ENCODE measurements around the gene ACAA1. TPM values are rescaled to one million over a fixed set of nuclear protein-coding genes. Genes with fewer than 3 reads are reported as not detected.

ACAA1 gene
- total and polyA plus RNA-seq, 2 of the 13 experiments (the other 11 are each of a cell fraction or from before 2014, with no cell fraction given), result 60.8 to 188 TPM

DNA sequence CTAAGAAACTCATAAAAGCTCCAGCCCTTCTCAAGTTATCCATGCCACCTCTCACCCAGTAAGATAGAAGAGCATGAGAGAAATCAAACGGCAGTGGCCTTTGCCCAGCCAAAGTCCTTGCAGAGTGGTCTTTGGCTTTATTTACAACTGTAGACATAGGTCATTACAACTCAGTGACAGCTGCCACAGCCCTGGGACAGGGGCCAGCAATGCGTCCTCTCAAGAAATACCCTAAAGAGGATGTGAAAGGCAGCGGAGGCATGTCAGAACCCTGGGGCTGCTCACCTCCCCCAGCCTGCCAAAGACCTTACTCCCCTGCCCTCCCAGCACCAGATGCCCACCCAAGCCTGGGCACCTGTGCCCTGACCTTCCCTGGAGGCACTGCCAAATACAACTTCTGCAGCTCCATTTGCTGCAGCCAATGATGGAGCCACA is 6.3 kb downstream of the ACAA1 start (continued):
- TF ChIP-seq ARHGAP35 (CRISPR knock-in tag; IDR thresholded peaks at IDR 0.05; ENCODE audit: borderline replicate concordance) (no peak), IKZF5 (CRISPR knock-in tag; IDR thresholded peaks at IDR 0.05) (peak; percentile 54; the same call in 1 of the 2 replicates), RERE (CRISPR knock-in tag; IDR thresholded peaks at IDR 0.05; ENCODE audit: low read depth) (no peak), NR2F2 (IDR thresholded peaks at IDR 0.05; ENCODE audit: borderline replicate concordance, low read depth) (no peak), AHR (CRISPR knock-in tag; IDR thresholded peaks at IDR 0.05) (no peak), SAFB2 (CRISPR knock-in tag; IDR thresholded peaks at IDR 0.05; ENCODE audit: borderline replicate concordance, low read depth) (no peak), RNF2 (conservative IDR thresholded peaks at IDR 0.05; ENCODE audit: low read depth) (no peak), ZNF24 (IDR thresholded peaks at IDR 0.05) (no peak), RBM39 (IDR thresholded peaks at IDR 0.05; ENCODE audit: low read depth, low read length, poor library complexity, severe bottlenecking) (no peak), RBM22 (optimal IDR thresholded peaks at IDR 0.05; ENCODE audit: low read length) (peak; percentile 83), TEAD2 (CRISPR knock-in tag; IDR thresholded peaks at IDR 0.05) (no peak), NFATC3 (CRISPR knock-in tag; IDR thresholded peaks at IDR 0.05) (no peak), REL (CRISPR knock-in tag; conservative IDR thresholded peaks at IDR 0.05) (no peak), NFYB (CRISPR knock-in tag; IDR thresholded peaks at IDR 0.05) (no peak), SAP130 (CRISPR knock-in tag; IDR thresholded peaks at IDR 0.05; ENCODE audit: low read depth) (peak; percentile 90), ZNF878 (CRISPR knock-in tag; IDR thresholded peaks at IDR 0.05) (no peak), REPIN1 (CRISPR knock-in tag; IDR thresholded peaks at IDR 0.05; ENCODE audit: borderline replicate concordance, low read depth) (0 out of 2 replicates have a peak, but pooled peaks have one; percentile 13), TBX2 (CRISPR knock-in tag; IDR thresholded peaks at IDR 0.05; ENCODE audit: borderline replicate concordance) (no peak), CHD2 (IDR thresholded peaks at IDR 0.05; ENCODE audit: low read depth, low read length) (no peak), SMARCE1 (IDR thresholded peaks at IDR 0.05; ENCODE audit: borderline replicate concordance) (no peak), RORA (CRISPR knock-in tag; IDR thresholded peaks at IDR 0.05) (no peak), ZNF329 (CRISPR knock-in tag; IDR thresholded peaks at IDR 0.05; ENCODE audit: low read depth) (no peak), SETDB1 (CRISPR knock-in tag; IDR thresholded peaks at IDR 0.05; ENCODE audit: borderline replicate concordance) (no peak), NRL (CRISPR knock-in tag; IDR thresholded peaks at IDR 0.05; ENCODE audit: borderline replicate concordance) (no peak), KAT7 (CRISPR knock-in tag; IDR thresholded peaks at IDR 0.05; ENCODE audit: borderline replicate concordance) (no peak), NR1H2 (CRISPR knock-in tag; IDR thresholded peaks at IDR 0.05; ENCODE audit: borderline replicate concordance, low read depth) (no peak)
- TF ChIP-seq, protein P1, sequence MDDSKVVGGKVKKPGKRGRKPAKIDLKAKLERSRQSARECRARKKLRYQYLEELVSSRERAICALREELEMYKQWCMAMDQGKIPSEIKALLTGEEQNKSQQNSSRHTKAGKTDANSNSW (CRISPR knock-in tag; IDR thresholded peaks at IDR 0.05; ENCODE audit: borderline replicate concordance), result no peak
